K562 (cell line): ENCODE results near the gene SYT3. TPM values are rescaled to one million over a fixed set of nuclear protein-coding genes. Genes with fewer than 3 reads are reported as not detected.

Source experiments
- ATAC-seq: fragments of 200-7000 bp; cut with Tn5 transposase; 3 replicates; pipeline ENCODE4 v1.9.1; 2020; ENCODE audit warnings: moderate library complexity
- BruUV-seq: library from RNA; stranded (reverse); fragments of 400-500 nt; replicated peaks from 2 replicates; lab custom pipeline; 2021; lab: Mats Ljungman, UMichigan
- CTCF ChIA-PET: fragments of 300-600 bp; formaldehyde crosslinking; extraction: SDS; loops from one replicate; lab custom pipeline; 2021; ENCODE audit warnings: low intra/inter-chr PET ratio; lab: Yijun Ruan, JAX
- POLR2A ChIA-PET: fragments of 300-600, 350-650 bp; sonication (Branson Sonifier 250); formaldehyde crosslinking; extraction: SDS; loops from one replicate; lab custom pipeline; 2021; ENCODE audit warnings: antibody characterized with exemption, inconsistent platforms; lab: Yijun Ruan, JAX
- DNase-seq, 4 experiments: peaks; one replicate each; pipeline versions ENCODE4 v3.0.0 to v3.0.0-alpha.2; 2011 to 2018; ENCODE audit warnings: low spot score in 3 of 4, mixed read lengths in 3 of 4; ENCODE audit errors: extremely low read depth in 1 of 4
- FAIRE-seq: peaks from 2 replicates; lab custom pipeline; 2011; peaks lifted over from hg19 to GRCh38; lab: Jason Lieb, UNC
- H2AFZ ChIP-seq: 2 replicates; pipeline ENCODE4 v1.6.0; 2011; ENCODE audit warnings: low read depth, low read length, control low read depth, inconsistent platforms
- H3K27ac ChIP-seq: fragments of 200-600 bp; 3 replicates; pipeline ENCODE4 v1.8.0; 2011; ENCODE audit warnings: low read depth, mild to moderate bottlenecking, control low read depth, inconsistent platforms, low read length, moderate library complexity, mixed read lengths; ENCODE audit errors: extremely low read depth
- H3K27me3 ChIP-seq, 2 experiments: fragments of 300-600 bp in 1 of 2; 2 replicates in 1 of 2; 3 replicates in 1 of 2; pipeline versions ENCODE4 v1.6.0 to v1.8.0; 2011; ENCODE audit warnings: inconsistent platforms in 2 of 2, low read length in 2 of 2, mild to moderate bottlenecking in 1 of 2, mixed read lengths in 1 of 2, moderate library complexity in 1 of 2; ENCODE audit not compliant: control insufficient read depth in 2 of 2, insufficient read depth in 2 of 2
- H3K36me3 ChIP-seq: fragments of 300-600 bp; 3 replicates; pipeline ENCODE4 v1.8.0; 2011; ENCODE audit warnings: mild to moderate bottlenecking, low read length, inconsistent platforms; ENCODE audit not compliant: control insufficient read depth, insufficient read depth
- H3K4me1 ChIP-seq, 2 experiments: fragments of 200-600 bp in 1 of 2; replicated peaks in 1 of 2; 2 replicates in 1 of 2; 3 replicates in 1 of 2; pipeline versions ENCODE4 v1.5.1 to v1.8.0; 2011; ENCODE audit warnings: inconsistent platforms in 2 of 2, low read length in 2 of 2, mild to moderate bottlenecking in 1 of 2, mixed read lengths in 1 of 2, moderate library complexity in 1 of 2; ENCODE audit not compliant: control insufficient read depth in 2 of 2, insufficient read depth in 2 of 2
- H3K4me2 ChIP-seq: 2 replicates; pipeline ENCODE4 v1.6.1; 2011; ENCODE audit warnings: low read length, control low read depth, inconsistent platforms, mixed read lengths; ENCODE audit not compliant: insufficient read depth
- H3K4me3 ChIP-seq: fragments of 200-600 bp; sonication (generic), shearing (Covaris generic); 2 replicates; pipeline ENCODE4 v1.5.1; 2016; ENCODE audit warnings: control low read depth, inconsistent platforms
- H3K79me2 ChIP-seq: fragments of 200-600 bp; 3 replicates; pipeline ENCODE4 v1.8.0; 2011; ENCODE audit warnings: low read length, inconsistent platforms; ENCODE audit not compliant: control insufficient read depth, insufficient read depth
- H3K9ac ChIP-seq, 2 experiments: 2 replicates each; pipeline versions ENCODE4 v1.6.0 to v1.6.1; 2011; ENCODE audit warnings: low read depth in 2 of 2, low read length in 2 of 2, control low read depth in 1 of 2, inconsistent platforms in 1 of 2, mild to moderate bottlenecking in 1 of 2, mixed read lengths in 1 of 2; ENCODE audit not compliant: insufficient read depth in 1 of 2
- H3K9me1 ChIP-seq: one replicate; pipeline ENCODE4 v1.6.0; 2011; ENCODE audit warnings: inconsistent platforms, mild to moderate bottlenecking, low read length, moderate library complexity; ENCODE audit not compliant: control insufficient read depth, insufficient read depth
- H3K9me3 ChIP-seq: replicated peaks from 2 replicates; pipeline ENCODE4 v1.5.1; 2011; ENCODE audit warnings: low read depth, low read length, inconsistent platforms; ENCODE audit not compliant: control insufficient read depth, insufficient read depth
- H4K20me1 ChIP-seq: replicated peaks from 2 replicates; pipeline ENCODE4 v1.6.1; 2011; ENCODE audit warnings: low read length, inconsistent platforms, mixed read lengths; ENCODE audit not compliant: control insufficient read depth, insufficient read depth
- JUND ChIP-seq, 2 experiments: IDR thresholded peaks; 2 replicates in 1 of 2; 3 replicates in 1 of 2; pipeline ENCODE4 v1.6.1; 2011; ENCODE audit warnings: borderline replicate concordance in 2 of 2, low read depth in 2 of 2, low read length in 2 of 2, improper control_type of control experiment in 1 of 2, missing biosample characterization in 1 of 2, missing genetic modification characterization in 1 of 2, missing genetic modification reagents in 1 of 2
- MCM2 ChIP-seq: fragments of 450-650 bp; IDR thresholded peaks from 2 replicates; pipeline ENCODE4 v1.6.1; 2017; ENCODE audit warnings: low read depth, mild to moderate bottlenecking
- MEF2A ChIP-seq: IDR thresholded peaks from 2 replicates; pipeline ENCODE4 v1.6.1; 2011; ENCODE audit warnings: low read depth, mild to moderate bottlenecking, low read length, moderate library complexity; ENCODE audit not compliant: control insufficient read depth
- NR1H2 ChIP-seq: sonication (generic); formaldehyde crosslinking; IDR thresholded peaks from 2 replicates; pipeline ENCODE4 v1.4.0; 2020; ENCODE audit warnings: mild to moderate bottlenecking, missing genetic modification reagents
- NR2C2 ChIP-seq, 2 experiments: fragments of 200-800 bp in 1 of 2; sonication (Bioruptor generic) in 1 of 2; sonication (generic) in 1 of 2; formaldehyde crosslinking in 1 of 2; IDR thresholded peaks; 2 replicates each; pipeline versions ENCODE4 v1.6.1 to v1.8.0; 2016 to 2022; ENCODE audit warnings: mild to moderate bottlenecking in 1 of 2, missing compliant biosample characterization in 1 of 2, missing genetic modification characterization in 1 of 2, missing genetic modification reagents in 1 of 2
- RFX7 ChIP-seq: fragments of 250-450 bp; sonication (Bioruptor Pico); IDR thresholded peaks from 2 replicates; pipeline ENCODE4 v1.5.1; 2021; ENCODE audit warnings: mild to moderate bottlenecking
- TBP ChIP-seq: optimal IDR thresholded peaks from 2 replicates; pipeline ENCODE3; 2011; ENCODE audit warnings: low read depth, low read length, improper control_type of control experiment
- WGBS: fragments of 100-300 bp; shearing (Covaris generic); methylation state at CpG from one replicate; pipeline ENCODE4 v1.1.6; 2016; ENCODE audit warnings: low coverage, mixed read lengths; ENCODE audit not compliant: insufficient coverage; ENCODE audit errors: missing lambda C conversion rate; 5-methylcytosine and 5-hydroxymethylcytosine counted together
- in situ Hi-C: fragments of 300-500 bp; cut with MboI; formaldehyde crosslinking; loops from 4 replicates; pipeline ENCODE4 v1.15.0; 2018; ENCODE audit warnings: inconsistent platforms, mixed read lengths
- intact Hi-C: fragments of 100-400 bp; cut with micrococcal nuclease; formaldehyde crosslinking; loops from 2 replicates; pipeline ENCODE4 v1.14.2; 2022
- polyA plus RNA-seq, 8 experiments: library from polyadenylated mRNA; depleted of rRNA in 4 of 8; stranded (reverse) in 5 of 8; unstranded in 3 of 8; fragments of >200 nt; fragmentation: Nextera tagmentation in 2 of 8; fragmentation: Illumina TruSeq in 1 of 8; extraction: Ambion mirVana in 2 of 8; extraction: Trizol in 1 of 8; gene quantifications; 2 replicates each; pipeline versions ENCODE4 v1.2.1 to v1.2.3, GENCODE V29; 2011 to 2014; ENCODE audit warnings: inconsistent platforms in 1 of 8, missing spikeins in 1 of 8
- total RNA-seq, 7 experiments: library from RNA; depleted of rRNA in 6 of 7; stranded (reverse); fragments of >200 nt in 6 of 7; fragmentation: Illumina TruSeq in 2 of 7; extraction: Trizol in 2 of 7; gene quantifications; 2 replicates each; pipeline versions ENCODE4 v1.2.1 to v1.2.3, GENCODE V29; 2011 to 2021; ENCODE audit warnings: low replicate concordance in 1 of 7
- TF ChIP-seq, protein P1 (sequence below), 2 experiments: fragments of 450-650 bp in 1 of 2; sonication (generic) in 1 of 2; formaldehyde crosslinking in 1 of 2; IDR thresholded peaks in 1 of 2; conservative IDR thresholded peaks in 1 of 2; 2 replicates each; pipeline versions ENCODE4 v1.6.1 to v1.8.1; 2016 to 2023; ENCODE audit warnings: mild to moderate bottlenecking in 2 of 2, moderate library complexity in 2 of 2, inconsistent platforms in 1 of 2, missing genetic modification reagents in 1 of 2
- TF ChIP-seq, protein P2 (sequence below): fragments of 450-650 bp; formaldehyde crosslinking; IDR thresholded peaks from 2 replicates; pipeline ENCODE4 v1.4.0; 2020; ENCODE audit warnings: mild to moderate bottlenecking, mixed read lengths
- TF ChIP-seq, protein P3 (sequence below): sonication (generic); formaldehyde crosslinking; IDR thresholded peaks from 2 replicates; pipeline ENCODE4 v1.9.0; 2022; ENCODE audit warnings: mild to moderate bottlenecking, missing genetic modification reagents
- TF ChIP-seq, protein P4 (sequence below): sonication (generic); formaldehyde crosslinking; IDR thresholded peaks from 2 replicates; pipeline ENCODE4 v1.8.1; 2023; ENCODE audit warnings: mild to moderate bottlenecking, missing genetic modification reagents

The SYT3 gene
- total and polyA plus RNA-seq, 9 of the 15 experiments (the other 6 are each of a cell fraction or from before 2014, with no cell fraction given), result 0.36 to 2.0 (median 0.54) TPM; not detected in 2

DNA sequence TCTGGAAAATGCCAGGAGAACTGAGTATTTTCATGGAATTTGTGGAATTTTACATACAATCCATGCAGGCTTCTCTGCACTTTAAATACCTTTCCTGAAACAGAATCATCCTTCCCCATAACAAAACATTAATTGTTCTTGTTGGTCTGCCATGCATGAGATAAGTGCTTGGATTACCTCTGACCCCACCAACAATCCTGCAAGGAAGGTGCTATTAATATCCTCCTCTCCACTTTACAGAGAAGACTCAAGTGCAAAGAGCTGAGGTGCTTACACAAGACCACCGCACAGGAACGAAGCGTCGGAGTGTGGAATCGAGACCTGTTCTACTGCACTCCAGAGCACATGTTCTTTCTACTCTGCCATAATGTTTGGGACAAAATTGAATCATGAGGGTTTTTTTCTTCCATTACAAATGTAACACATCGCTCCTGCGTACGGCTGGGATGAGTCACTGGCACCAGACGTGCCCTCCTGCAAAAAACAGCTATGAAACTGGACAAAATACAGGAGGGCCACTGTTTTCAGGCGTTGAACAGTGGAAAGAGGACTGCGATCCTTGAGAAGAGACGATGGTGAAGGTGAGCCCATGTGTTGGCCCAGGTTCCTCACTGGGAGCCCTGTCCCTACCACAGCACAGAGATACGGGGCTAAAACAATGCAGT, 58.6 kb downstream of the SYT3 start:
- no TSS peak for BruUV-seq
- DNase-seq, result no peak
- peak; percentile 75 for FAIRE-seq
- intact Hi-C loops, result no loop called here
- Histone ChIP-seq H3K9ac (peak overlapping the region in 1 of 2 experiments; percentile 24; a peak in 1 of 4 replicates), H3K4me1 (peaks cover 12 to 17% of the 10 kb centered on the region in 2 experiments; a peak in 4 of 5 replicates), H3K27ac (peak overlapping the region; percentile 10; the same call in 2 of the 3 replicates)
- CTCF ChIA-PET, result no interaction called here
- in situ Hi-C loops, result no loop called here
- TF ChIP-seq TBP (no peak), NR1H2 (no peak), RFX7 (CRISPR knock-in tag) (no peak), JUND (IDR thresholded peaks at IDR 0.05; ENCODE audit: borderline replicate concordance, low read depth, low read length) (0 out of 2 replicates have a peak, but pooled peaks have one; percentile 26), JUND (tag; IDR thresholded peaks at IDR 0.05; ENCODE audit: borderline replicate concordance, low read depth, low read length) (no peak), MCM2 (no peak), NR2C2 (CRISPR knock-in tag; IDR thresholded peaks at IDR 0.05) (no peak), NR2C2 (tag; IDR thresholded peaks at IDR 0.05) (0 out of 2 replicates have a peak, but pooled peaks have one; percentile 25), MEF2A (peak; percentile 35; the same call in 1 of the 2 replicates)
- TF ChIP-seq, protein P1, sequence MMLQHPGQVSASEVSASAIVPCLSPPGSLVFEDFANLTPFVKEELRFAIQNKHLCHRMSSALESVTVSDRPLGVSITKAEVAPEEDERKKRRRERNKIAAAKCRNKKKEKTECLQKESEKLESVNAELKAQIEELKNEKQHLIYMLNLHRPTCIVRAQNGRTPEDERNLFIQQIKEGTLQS (IDR thresholded peaks at IDR 0.05), result peak; percentile 70
- TF ChIP-seq, protein P1 (CRISPR knock-in tag; conservative IDR thresholded peaks at IDR 0.05), result no peak
- TF ChIP-seq, protein P2, sequence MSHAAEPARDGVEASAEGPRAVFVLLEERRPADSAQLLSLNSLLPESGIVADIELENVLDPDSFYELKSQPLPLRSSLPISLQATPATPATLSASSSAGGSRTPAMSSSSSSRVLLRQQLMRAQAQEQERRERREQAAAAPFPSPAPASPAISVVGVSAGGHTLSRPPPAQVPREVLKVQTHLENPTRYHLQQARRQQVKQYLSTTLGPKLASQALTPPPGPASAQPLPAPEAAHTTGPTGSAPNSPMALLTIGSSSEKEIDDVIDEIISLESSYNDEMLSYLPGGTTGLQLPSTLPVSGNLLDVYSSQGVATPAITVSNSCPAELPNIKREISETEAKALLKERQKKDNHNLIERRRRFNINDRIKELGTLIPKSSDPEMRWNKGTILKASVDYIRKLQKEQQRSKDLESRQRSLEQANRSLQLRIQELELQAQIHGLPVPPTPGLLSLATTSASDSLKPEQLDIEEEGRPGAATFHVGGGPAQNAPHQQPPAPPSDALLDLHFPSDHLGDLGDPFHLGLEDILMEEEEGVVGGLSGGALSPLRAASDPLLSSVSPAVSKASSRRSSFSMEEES (CRISPR knock-in tag), result no peak
- TF ChIP-seq, protein P3, sequence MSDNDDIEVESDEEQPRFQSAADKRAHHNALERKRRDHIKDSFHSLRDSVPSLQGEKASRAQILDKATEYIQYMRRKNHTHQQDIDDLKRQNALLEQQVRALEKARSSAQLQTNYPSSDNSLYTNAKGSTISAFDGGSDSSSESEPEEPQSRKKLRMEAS (CRISPR knock-in tag), result 0 out of 2 replicates have a peak, but pooled peaks have one; percentile 18
- TF ChIP-seq, protein P4, sequence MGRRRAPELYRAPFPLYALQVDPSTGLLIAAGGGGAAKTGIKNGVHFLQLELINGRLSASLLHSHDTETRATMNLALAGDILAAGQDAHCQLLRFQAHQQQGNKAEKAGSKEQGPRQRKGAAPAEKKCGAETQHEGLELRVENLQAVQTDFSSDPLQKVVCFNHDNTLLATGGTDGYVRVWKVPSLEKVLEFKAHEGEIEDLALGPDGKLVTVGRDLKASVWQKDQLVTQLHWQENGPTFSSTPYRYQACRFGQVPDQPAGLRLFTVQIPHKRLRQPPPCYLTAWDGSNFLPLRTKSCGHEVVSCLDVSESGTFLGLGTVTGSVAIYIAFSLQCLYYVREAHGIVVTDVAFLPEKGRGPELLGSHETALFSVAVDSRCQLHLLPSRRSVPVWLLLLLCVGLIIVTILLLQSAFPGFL (CRISPR knock-in tag), result no peak
- TF ChIP-seq, all 486 proteins: peak for 5
- H3K4me2 ChIP-seq, result no peak overlapping the region
- H3K9me3 ChIP-seq, result no peaks in the 10 kb centered on the region
- H3K4me3 ChIP-seq, result no peak overlapping the region
- no peaks in the 10 kb centered on the region for H3K36me3 ChIP-seq
- 53% methylated on average over 13 of the region's 13 CpGs for WGBS
- peak; percentile 57 for ATAC-seq
- POLR2A ChIA-PET, result interaction anchor here (0.6 to 1.8 kb wide), 2 partner anchors 8 to 9 kb away, joined by 3 to 5 read pairs; no protein-coding TSS in a partner anchor
- H4K20me1 ChIP-seq, result no peaks in the 10 kb centered on the region
- peak overlapping the region; percentile 76 for H2AFZ ChIP-seq
- no peaks in the 10 kb centered on the region for H3K79me2 ChIP-seq
- H3K9me1 ChIP-seq, result no peaks in the 10 kb centered on the region
- no peaks in the 10 kb centered on the region; a peak in 1 of 5 replicates for H3K27me3 ChIP-seq
